ENCODE data around the gene PACSIN1.

GRCh38 chr6:34536251-34536958 is 70.5 kb downstream of the PACSIN1 start:
- no peak for TF ChIP-seq CTCF (IDR thresholded peaks at IDR 0.05; ENCODE audit: low read depth, low read length)
- TF ChIP-seq EZH2phosphoT487 (IDR thresholded peaks at IDR 0.05; ENCODE audit: low read depth), result no peak
